Anterior cingulate cortex (tissue), 58 donors: ENCODE measurements around the gene PWWP2B.

Experiments used
- DNase-seq, 58 donors: peaks; one replicate each; lab custom pipeline; 2025; lab: John Stamatoyannopoulos, UW

Gene PWWP2B

GRCh38 chr10:132452651-132453469, 55.9 kb downstream of the PWWP2B start:
- peak in 43 of 58 donors; percentile 16 to 75 (median 41) for DNase-seq

GRCh38 chr10:132453470-132453861, 56.5 kb downstream of the PWWP2B start:
- no peak for DNase-seq

DNA sequence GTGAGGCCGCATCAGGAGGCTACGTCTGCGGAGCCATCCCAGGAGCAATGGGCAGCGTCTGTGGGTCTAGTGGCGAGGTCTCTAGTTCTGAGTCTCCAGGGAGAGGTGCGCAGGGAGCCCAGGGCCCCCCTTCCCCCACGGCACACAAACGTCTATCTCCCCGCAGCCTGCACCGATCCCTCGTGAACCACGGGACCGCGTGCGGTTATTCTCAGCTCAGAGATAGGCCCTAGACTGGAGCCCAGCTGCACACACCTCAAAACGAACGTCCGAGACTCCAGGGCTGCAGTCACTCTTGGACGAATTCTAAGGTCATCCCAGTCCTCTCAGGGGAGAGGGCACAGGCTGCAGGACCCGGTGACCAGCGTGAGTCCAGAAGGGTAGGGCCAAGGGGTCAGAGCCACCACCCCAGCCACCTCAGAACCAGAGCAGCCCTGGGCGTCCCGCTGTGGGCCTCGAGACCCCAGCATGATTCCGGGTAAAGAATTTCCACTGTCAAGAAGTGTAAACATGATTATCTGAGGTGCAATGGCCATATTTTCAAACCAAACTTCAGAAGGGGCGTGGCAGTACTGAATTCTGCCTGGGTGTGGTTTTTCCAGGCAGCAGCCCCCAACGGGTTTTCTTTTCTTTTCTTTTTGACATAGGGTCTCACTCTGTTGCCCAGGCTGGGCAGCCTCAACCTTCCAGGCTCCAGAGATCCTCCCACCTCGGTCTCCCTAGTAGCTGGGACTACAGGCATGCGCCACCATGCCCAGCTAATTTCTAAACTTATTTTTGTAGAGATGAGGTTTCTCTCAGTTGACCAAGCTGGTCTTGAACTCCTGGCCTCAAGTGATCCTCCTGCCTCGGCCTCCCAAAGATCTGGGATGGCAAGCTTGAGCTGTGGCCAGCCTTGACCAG, 57.5 kb downstream of the PWWP2B start:
- no peak for DNase-seq

GRCh38 chr10:132455441-132455971, 58.5 kb downstream of the PWWP2B start:
- DNase-seq = no peak

DNA sequence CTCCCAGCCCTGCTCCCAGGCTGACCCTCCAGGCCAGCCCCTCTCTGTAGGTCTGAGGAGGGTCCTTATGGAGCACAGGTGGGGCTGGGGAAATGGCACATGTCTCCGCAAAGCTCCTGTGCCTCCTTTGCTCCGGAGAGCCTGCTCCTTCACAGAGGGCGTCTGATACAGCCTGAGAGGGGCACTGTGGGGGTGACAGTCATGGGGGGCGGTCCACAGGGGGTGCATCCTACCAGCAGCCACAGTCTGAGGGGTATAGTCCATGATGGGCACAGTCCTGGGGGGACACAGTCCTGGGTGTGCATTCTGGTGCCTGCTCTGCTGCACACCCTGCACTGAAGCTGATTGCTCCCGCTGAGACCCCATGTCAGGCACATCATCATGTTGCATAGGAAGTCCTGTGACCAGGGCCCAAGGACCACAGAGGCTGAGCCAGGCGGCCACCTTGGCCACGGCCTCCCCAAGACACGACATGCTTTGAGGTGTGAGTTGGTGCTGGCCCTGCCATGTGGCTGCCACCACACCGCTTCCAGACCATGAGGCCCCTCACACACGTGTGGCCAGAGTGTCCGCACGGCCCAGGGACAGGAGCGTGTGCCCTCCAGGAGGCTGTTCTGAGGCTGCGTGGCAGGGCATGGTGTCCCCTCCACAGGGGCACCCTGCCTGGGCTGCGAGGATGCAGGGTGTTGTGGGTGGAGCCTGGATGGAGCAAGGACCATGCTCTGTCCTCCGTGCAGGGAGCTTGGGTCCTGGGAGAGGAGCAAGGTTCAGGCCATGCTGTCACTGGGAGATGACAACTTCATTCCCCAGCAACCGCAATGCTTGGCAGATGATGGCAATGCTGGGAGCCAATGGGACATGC, 59.2 kb downstream of the PWWP2B start:
- DNase-seq = no peak

GRCh38 chr10:132456881-132457280, 59.9 kb downstream of the PWWP2B start:
- no peak for DNase-seq

- no peak for DNase-seq
Measured at GRCh38 chr10:132457328-132458070, 60.5 kb downstream of the PWWP2B start.

DNA sequence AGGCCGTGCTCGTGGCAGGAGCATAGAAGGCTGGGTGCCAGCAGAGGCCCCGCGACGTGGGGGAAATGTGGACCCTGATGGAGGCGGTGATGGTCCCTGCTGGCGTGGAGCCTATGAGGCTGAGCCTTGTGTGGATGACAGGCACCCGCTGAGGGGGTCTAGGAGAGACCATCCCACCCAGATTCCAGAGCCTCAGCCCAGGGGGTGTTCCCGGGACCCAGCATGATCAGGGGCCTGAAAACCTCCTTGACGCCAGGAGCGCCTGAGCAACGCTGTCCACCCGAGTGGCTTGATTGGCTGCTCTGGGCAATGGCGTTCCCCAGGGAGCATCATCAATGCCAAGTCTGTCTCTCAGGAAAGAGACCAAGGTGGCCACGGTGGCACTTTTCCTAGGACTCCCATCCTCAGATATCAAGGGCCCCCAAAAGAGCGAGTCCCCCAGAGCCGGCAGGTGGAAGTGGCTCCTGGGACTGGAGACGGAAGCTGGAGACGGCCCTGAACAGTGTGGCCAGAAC, 61.1 kb downstream of the PWWP2B start:
- no peak for DNase-seq

GRCh38 chr10:132458586-132459300, 61.7 kb downstream of the PWWP2B start:
- DNase-seq = peak in 30 of 58 donors; percentile 14 to 69 (median 35)

DNA sequence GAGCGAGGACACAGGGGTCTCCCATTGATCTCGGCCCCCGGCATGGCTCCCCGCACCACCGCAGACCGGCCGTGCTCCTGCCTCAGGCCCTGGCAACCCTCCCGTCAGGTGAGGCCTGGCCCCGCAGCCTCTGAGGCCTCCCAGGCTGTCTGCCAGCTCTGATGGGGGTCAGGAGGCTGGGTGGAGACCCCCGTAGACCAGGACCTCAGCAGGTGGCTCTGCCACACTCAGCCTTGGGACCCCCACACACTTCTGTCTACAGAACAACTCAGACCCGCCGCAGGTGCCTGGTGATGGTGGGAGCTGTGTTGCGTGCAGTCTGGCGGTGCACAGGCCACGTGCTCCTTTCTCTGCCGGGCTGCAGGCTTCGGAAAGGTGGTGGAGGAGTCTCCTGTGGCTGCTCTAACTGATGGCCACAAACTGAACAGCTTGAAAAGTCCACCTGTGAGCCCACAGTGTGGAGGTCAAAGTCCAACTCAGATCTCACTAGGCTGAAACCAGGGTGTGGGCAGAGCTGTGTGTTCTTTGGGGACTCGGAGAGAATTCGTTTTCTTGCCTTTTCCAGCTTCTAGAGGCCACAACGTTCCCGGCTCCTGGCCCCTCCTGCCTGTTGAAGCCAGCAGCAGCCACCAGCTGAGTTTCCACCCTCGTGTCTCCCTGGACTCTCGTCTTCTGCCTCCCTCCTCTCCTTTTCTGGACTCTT, 62.5 kb downstream of the PWWP2B start:
- DNase-seq = no peak

GRCh38 chr10:132460071-132460470, 63.1 kb downstream of the PWWP2B start:
- DNase-seq = no peak

DNA sequence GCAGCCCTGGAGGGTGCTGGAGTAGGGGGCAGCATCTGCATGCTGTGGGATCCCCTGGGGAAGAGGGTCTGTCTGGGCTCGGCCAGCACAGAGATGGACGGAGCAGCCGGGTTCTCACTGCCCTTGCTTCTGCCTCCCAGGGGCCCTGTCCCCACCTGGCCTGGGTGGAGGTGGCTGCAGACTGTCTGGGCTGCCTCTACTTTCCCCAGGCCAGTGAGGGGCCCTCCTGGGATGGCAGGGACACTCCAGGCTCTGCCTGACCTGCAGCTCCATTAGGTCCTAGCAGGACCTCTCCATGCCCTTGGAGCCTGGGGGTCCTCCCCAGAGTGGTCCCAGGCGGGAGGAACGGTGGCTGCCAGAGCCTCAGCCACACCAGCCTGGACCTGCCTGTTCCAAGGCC, 63.7 kb downstream of the PWWP2B start:
- DNase-seq = no peak

DNA sequence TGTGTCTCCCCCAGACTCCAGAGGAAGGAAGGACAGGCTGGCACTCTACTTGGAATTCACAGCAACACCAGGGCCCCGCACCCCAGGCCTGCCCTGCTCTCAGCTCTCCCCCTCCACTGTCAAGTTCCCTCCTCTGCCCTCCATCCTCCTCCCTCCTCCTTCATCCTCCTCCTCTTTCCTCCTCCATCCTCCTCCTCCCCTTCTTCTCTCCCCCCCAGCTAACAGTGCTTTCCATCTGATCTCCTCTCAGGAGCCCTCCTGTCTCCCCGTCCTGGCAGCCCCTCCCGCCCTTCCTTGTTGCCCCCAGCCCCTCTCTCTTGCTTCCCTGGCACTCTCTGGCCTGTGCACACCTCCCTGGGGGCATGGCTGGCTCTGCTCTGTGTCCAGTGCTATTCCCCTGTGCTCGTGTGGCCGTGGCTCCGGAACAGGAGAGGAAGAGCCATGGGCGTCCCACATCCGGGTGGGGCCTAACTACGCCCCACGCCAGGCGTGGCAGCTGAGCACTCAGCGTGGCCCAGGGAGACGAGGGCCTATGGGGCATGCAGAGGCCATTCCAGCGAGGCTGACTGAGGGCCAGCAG, 64.2 kb downstream of the PWWP2B start:
- no peak for DNase-seq

DNA sequence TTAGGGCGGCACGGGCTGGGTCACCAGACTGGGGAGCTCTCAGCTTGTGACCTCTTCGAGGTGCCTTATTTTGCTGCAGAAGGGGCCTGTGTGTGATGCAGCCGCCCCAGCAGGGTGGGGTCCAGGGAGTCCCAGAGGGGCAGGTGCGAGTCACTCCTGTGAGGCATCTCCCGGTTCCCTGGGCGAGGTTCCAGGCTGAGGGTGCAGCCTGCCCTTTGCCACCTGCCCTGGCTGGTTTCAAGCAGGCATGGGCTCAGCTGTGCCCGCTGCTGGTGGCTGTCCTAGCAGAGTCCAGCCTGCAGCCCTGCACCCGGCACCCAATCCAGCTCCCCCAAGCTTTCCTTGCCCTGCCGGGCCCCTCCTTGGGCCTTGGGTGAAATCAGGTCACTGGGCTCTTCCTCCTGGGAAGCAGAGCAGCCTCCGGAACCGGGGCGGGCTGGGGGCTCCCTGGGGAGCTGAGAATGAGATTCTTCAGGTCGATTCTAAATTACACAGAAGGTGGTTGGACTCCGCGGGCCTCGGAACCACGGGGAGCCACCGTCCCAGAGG, 64.8 kb downstream of the PWWP2B start:
- no peak for DNase-seq

DNA sequence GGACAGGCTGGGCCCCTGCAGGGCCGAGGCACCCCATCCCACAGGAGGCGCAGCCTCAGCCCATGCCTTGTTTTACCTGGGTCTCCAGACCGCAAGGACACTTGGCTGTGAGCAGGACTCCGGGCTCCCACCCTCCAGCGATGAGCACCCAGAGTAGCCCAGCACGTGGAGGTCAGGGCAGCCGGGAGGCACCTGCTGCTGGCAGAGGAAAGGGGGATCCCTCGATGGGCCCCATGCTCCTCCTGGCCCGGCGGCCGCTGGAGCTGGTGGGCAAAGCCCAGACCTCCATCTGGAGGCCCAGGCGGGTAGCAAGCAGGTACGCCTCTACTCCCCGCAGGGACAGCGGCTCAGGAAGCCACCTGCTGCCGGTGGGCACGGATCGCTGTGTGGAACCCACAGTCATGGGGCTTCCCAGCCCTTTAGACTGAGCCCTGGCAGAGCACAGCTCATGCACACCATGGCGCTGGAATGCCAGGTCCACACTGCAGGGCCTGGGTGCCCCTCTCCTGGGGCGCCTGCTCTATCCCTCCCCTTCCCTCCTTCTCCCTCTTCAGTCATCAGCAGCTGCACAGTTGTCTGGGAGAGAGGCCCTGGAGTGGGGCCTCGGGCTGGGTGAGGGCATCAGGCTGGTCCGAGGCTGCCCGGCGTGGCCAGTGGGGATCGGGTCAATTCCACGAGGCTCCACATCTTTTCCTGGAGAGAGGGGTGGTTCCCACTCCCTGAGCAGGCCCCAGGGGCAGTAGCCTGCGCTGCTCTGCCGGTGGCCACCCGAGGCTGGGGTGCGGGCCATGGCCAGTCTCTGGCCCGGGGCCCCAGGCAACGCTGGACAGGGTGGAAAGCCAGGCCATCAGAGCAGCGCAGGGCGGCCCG, 65.7 kb downstream of the PWWP2B start:
- no peak for DNase-seq
